Lung microvascular endothelial cell (primary cell): ENCODE data around the gene IL18BP. TPM values are rescaled to one million over a fixed set of nuclear protein-coding genes. Genes with fewer than 3 reads are reported as not detected.

Experiments used
- DNase-seq, 2 donors: peaks; one replicate each; pipeline versions ENCODE4 v3.0.0 to v3.0.0-alpha.2; 2010; ENCODE audit warnings: low read depth in 2 of 2
- total RNA-seq: library from RNA; depleted of rRNA; stranded (reverse); fragments of >200 nt; gene quantifications from 2 replicates; pipeline ENCODE4 v1.2.1, GENCODE V29; 2014

IL18BP gene
- total RNA-seq, 1 donor from 2014 or later, result 2.0 TPM

- no peak for DNase-seq
Measured at GRCh38 chr11:72042064-72042745, 43.5 kb downstream of the IL18BP start.

GRCh38 chr11:72045849-72046248 is 47.1 kb downstream of the IL18BP start:
- no peak for DNase-seq

GRCh38 chr11:72048766-72049460 is 50.2 kb downstream of the IL18BP start:
- peak in 1 of 2 donors; percentile 79 for DNase-seq

Other genes starting within 250 kb of the IL18BP start
- not detected in 2 replicates for gene DEFB108B, start 165.7 kb upstream of the IL18BP start, total RNA-seq
- not detected in 2 replicates for gene DEFB131B, start 120.5 kb upstream of the IL18BP start, total RNA-seq
- 5.7 and 6.0 TPM in 2 replicates for gene XNDC1N, start 70.3 kb upstream of the IL18BP start, total RNA-seq
- 22.4 and 27.8 TPM in 2 replicates for gene RNF121, start 69.9 kb upstream of the IL18BP start, total RNA-seq
- 103 and 107 TPM in 2 replicates for gene NUMA1, start 81.6 kb downstream of the IL18BP start, total RNA-seq
- 2.4 and 4.0 TPM in 2 replicates for gene LRRC51, start 81.9 kb downstream of the IL18BP start, total RNA-seq
- gene LAMTOR1, start 104.4 kb downstream of the IL18BP start, total RNA-seq, result 78.7 and 95.0 TPM in 2 replicates
- 0.20 TPM in 1 of 2 replicates, not detected in the other for gene TOMT, start 107.0 kb downstream of the IL18BP start, total RNA-seq
- gene ANAPC15, start 113.8 kb downstream of the IL18BP start, total RNA-seq, result 16.9 and 25.1 TPM in 2 replicates
- gene FOLR3, start 136.8 kb downstream of the IL18BP start, total RNA-seq, result not detected in 2 replicates
- not detected in 2 replicates for gene FOLR1, start 193.2 kb downstream of the IL18BP start, total RNA-seq
- gene FOLR2, start 217.9 kb downstream of the IL18BP start, total RNA-seq, result not detected in 2 replicates
- gene INPPL1, start 225.9 kb downstream of the IL18BP start, total RNA-seq, result 30.9 and 38.5 TPM in 2 replicates
- gene PHOX2A, start 245.3 kb downstream of the IL18BP start, total RNA-seq, result not detected in 2 replicates